Lung (tissue), 12 donors: ENCODE measurements around the gene EPB41L2. TPM values are rescaled to one million over a fixed set of nuclear protein-coding genes. Genes with fewer than 3 reads are reported as not detected.

Experiments
- ATAC-seq: fragments of 200-7000 bp; cut with Tn5 transposase; one replicate; pipeline ENCODE4 v1.9.1; 2020; ENCODE audit warnings: moderate number of reproducible peaks; ENCODE audit not compliant: insufficient read depth, low FRiP score
- DNase-seq, 3 donors: peaks; one replicate each; pipeline ENCODE4 v3.0.0-alpha.2; 2013 to 2017
- H3K27ac ChIP-seq, 2 donors: one replicate each; pipeline ENCODE4 v1.5.1; 2013; ENCODE audit warnings: mild to moderate bottlenecking in 2 of 2, moderate library complexity in 2 of 2, control low read depth in 1 of 2, inconsistent platforms in 1 of 2, low read depth in 1 of 2, low read length in 1 of 2
- H3K27me3 ChIP-seq, 3 donors: one replicate each; pipeline ENCODE4 v1.5.1; 2013; ENCODE audit warnings: low read length in 2 of 3; ENCODE audit not compliant: control insufficient read depth in 3 of 3, insufficient read depth in 3 of 3
- H3K36me3 ChIP-seq, 4 donors: one replicate each; pipeline ENCODE4 v1.5.1; 2013; ENCODE audit warnings: low read length in 4 of 4, mild to moderate bottlenecking in 1 of 4, moderate library complexity in 1 of 4; ENCODE audit not compliant: control insufficient read depth in 4 of 4, insufficient read depth in 4 of 4
- H3K4me1 ChIP-seq, 5 donors: one replicate each; pipeline ENCODE4 v1.5.1; 2013; ENCODE audit warnings: low read length in 5 of 5, mild to moderate bottlenecking in 2 of 5, moderate library complexity in 1 of 5; ENCODE audit not compliant: control insufficient read depth in 5 of 5, insufficient read depth in 5 of 5
- H3K4me3 ChIP-seq: one replicate; pipeline ENCODE4 v1.5.1; 2013; ENCODE audit warnings: mild to moderate bottlenecking, control low read depth, moderate library complexity
- H3K9ac ChIP-seq, 2 donors: one replicate each; pipeline ENCODE4 v1.5.1; 2013; ENCODE audit warnings: low read length in 2 of 2, control low read depth in 1 of 2; ENCODE audit not compliant: insufficient read depth in 1 of 2
- H3K9me3 ChIP-seq, 4 donors: one replicate each; pipeline ENCODE4 v1.5.1; 2013; ENCODE audit warnings: low read length in 3 of 4, mild to moderate bottlenecking in 1 of 4, moderate library complexity in 1 of 4; ENCODE audit not compliant: control insufficient read depth in 4 of 4, insufficient read depth in 3 of 4
- CTCF ChIP-seq: IDR thresholded peaks from 2 replicates; pipeline ENCODE4 v1.5.1; 2012; ENCODE audit warnings: mild to moderate bottlenecking; ENCODE audit errors: control extremely low read depth, extremely low read depth
- WGBS, 2 donors: extraction: QIAGEN DNeasy Blood & Tissue Kit; methylation state at CpG; one replicate each; pipeline ENCODE4 v1.1.7; 2013; 5-methylcytosine and 5-hydroxymethylcytosine counted together
- polyA plus RNA-seq, 2 donors: library from polyadenylated mRNA; stranded (reverse); fragments of 200-250 nt; gene quantifications; one replicate each; pipeline ENCODE4 v1.2.1, GENCODE V29; 2013
- total RNA-seq, 2 donors: library from RNA; depleted of rRNA in 1 of 2; stranded (reverse); fragments of >200 nt in 1 of 2; gene quantifications; one replicate each; pipeline ENCODE4 v1.2.1, GENCODE V29; 2014 to 2021
- donor health status: control.
- donor health status: control.
- donor health status: Bipolar disorder and iron deficiency.
- donor health status: healthy.
- donor health status: DM: yes; HTN: yes; CAD: no.

Gene EPB41L2
- total and polyA plus RNA-seq, 4 donors, result 21.9 to 265 (median 52.7) TPM

GRCh38 chr6:130893766-130894165 is 169.3 kb downstream of the EPB41L2 start:
- H3K4me3 ChIP-seq, result no peak overlapping the region
- H3K9me3 ChIP-seq, result no peaks in the 10 kb centered on the region
- no peak for TF ChIP-seq CTCF
- ATAC-seq, result no peak
- H3K4me1 ChIP-seq, result peaks cover 0 to 5% (median 0%) of the 10 kb centered on the region in 5 donors
- no peak overlapping the region for H3K9ac ChIP-seq
- WGBS, 2 donors, result 82 to 93% methylated on average over 2 of the region's 2 CpGs
- H3K36me3 ChIP-seq, result peaks cover 5 to 36% (median 19%) of the 10 kb centered on the region in 4 donors
- H3K27ac ChIP-seq, result no peak overlapping the region
- no peaks in the 10 kb centered on the region for H3K27me3 ChIP-seq
- no peak for DNase-seq

GRCh38 chr6:130893277-130893676 is 169.8 kb downstream of the EPB41L2 start:
- TF ChIP-seq CTCF, result no peak
- 52 to 68% methylated on average over 2 of the region's 2 CpGs for WGBS, 2 donors
- peaks cover 0 to 5% (median 0%) of the 10 kb centered on the region in 5 donors for H3K4me1 ChIP-seq
- no peak overlapping the region for H3K27ac ChIP-seq
- ATAC-seq (no peak), DNase-seq (no peak)
- no peaks in the 10 kb centered on the region for H3K9me3 ChIP-seq
- no peak overlapping the region for H3K9ac ChIP-seq
- H3K4me3 ChIP-seq, result no peak overlapping the region
- peaks cover 5 to 32% (median 19%) of the 10 kb centered on the region in 4 donors for H3K36me3 ChIP-seq
- H3K27me3 ChIP-seq, result no peaks in the 10 kb centered on the region

GRCh38 chr6:130890521-130890971 is 172.5 kb downstream of the EPB41L2 start:
- H3K9me3 ChIP-seq, result no peaks in the 10 kb centered on the region
- DNase-seq, result peak in 2 of 3 donors; percentile 19 to 36

More at GRCh38 chr6:130890521-130890971, 172.5 kb downstream of the EPB41L2 start:
- Histone ChIP-seq H3K36me3 (peaks cover 3 to 37% (median 18%) of the 10 kb centered on the region in 4 donors), H3K27ac (no peak overlapping the region), H3K9ac (no peak overlapping the region), H3K27me3 (no peaks in the 10 kb centered on the region), H3K4me1 (peaks cover 0 to 5% (median 0%) of the 10 kb centered on the region in 5 donors), H3K4me3 (no peak overlapping the region)
- no peak for TF ChIP-seq CTCF
- 78 to 83% methylated on average over 2 of the region's 2 CpGs for WGBS, 2 donors
- no peak for ATAC-seq
